ENCODE data around the gene TAF10. TPM values are rescaled to one million over a fixed set of nuclear protein-coding genes. Genes with fewer than 3 reads are reported as not detected.

The TAF10 gene
- total RNA-seq, 1 donor from 2014 or later = 43.2 TPM

DNA sequence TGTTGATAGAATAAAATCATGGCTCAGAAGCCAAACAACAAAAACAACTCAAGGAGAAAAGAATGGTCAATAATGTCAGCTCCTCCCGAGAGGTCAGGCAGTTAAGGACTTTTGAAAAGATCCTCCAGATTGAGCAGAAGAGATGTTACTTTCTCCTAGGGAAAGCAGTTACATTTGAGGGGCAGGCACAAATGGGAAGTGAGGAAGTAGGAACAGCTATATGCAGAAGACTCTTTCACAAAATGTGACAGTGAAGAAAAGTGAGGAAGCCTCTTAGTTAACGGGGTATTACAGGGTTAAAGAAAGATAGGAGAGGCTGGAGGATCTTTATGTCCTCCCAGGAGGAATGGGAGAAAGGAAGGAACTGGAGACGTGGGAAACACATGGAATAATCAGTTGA is 40.2 kb upstream of the TAF10 start:
- TF ChIP-seq, protein P1, sequence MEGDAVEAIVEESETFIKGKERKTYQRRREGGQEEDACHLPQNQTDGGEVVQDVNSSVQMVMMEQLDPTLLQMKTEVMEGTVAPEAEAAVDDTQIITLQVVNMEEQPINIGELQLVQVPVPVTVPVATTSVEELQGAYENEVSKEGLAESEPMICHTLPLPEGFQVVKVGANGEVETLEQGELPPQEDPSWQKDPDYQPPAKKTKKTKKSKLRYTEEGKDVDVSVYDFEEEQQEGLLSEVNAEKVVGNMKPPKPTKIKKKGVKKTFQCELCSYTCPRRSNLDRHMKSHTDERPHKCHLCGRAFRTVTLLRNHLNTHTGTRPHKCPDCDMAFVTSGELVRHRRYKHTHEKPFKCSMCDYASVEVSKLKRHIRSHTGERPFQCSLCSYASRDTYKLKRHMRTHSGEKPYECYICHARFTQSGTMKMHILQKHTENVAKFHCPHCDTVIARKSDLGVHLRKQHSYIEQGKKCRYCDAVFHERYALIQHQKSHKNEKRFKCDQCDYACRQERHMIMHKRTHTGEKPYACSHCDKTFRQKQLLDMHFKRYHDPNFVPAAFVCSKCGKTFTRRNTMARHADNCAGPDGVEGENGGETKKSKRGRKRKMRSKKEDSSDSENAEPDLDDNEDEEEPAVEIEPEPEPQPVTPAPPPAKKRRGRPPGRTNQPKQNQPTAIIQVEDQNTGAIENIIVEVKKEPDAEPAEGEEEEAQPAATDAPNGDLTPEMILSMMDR (IDR thresholded peaks at IDR 0.05; ENCODE audit: insufficient read depth, low read length, severe bottlenecking) = no peak
- H3K27me3 ChIP-seq (ENCODE audit: control insufficient read depth, insufficient read depth, low read length) = peaks cover 30% of the 10 kb centered on the region
- DNase-seq (ENCODE audit: low read depth) (no peak), FAIRE-seq (no peak)
- H3K4me3 ChIP-seq (ENCODE audit: low read depth, low read length) = no peak overlapping the region
- H3K36me3 ChIP-seq (ENCODE audit: control insufficient read depth, insufficient read depth, low read length) = no peaks in the 10 kb centered on the region

DNA sequence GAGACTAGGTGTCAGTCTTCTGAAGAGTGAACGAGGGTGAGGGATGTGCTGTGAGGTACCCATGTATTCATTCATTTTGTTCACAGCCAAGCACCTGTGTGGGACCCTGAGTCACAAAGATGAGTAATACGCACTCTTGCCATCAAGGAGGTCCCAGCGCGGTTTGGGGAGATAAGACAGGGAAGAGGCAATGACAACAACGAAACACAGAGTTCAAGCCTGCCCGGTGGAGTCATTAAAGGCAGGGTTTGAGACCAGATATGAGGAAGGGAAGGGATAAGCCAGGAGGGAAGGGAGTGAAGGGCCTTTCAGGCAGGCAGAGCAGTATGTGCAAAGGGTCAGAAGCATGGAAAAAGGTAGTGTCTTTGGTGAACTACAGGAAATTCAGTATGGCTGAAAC is 39.0 kb upstream of the TAF10 start:
- TF ChIP-seq, protein P1 (IDR thresholded peaks at IDR 0.05; ENCODE audit: insufficient read depth, low read length, severe bottlenecking) = no peak
- peaks cover 30% of the 10 kb centered on the region for H3K27me3 ChIP-seq (ENCODE audit: control insufficient read depth, insufficient read depth, low read length)
- H3K36me3 ChIP-seq (ENCODE audit: control insufficient read depth, insufficient read depth, low read length) = no peaks in the 10 kb centered on the region
- no peak overlapping the region for H3K4me3 ChIP-seq (ENCODE audit: low read depth, low read length)
- FAIRE-seq = no peak
- peak; percentile 23 for DNase-seq (ENCODE audit: low read depth)

DNA sequence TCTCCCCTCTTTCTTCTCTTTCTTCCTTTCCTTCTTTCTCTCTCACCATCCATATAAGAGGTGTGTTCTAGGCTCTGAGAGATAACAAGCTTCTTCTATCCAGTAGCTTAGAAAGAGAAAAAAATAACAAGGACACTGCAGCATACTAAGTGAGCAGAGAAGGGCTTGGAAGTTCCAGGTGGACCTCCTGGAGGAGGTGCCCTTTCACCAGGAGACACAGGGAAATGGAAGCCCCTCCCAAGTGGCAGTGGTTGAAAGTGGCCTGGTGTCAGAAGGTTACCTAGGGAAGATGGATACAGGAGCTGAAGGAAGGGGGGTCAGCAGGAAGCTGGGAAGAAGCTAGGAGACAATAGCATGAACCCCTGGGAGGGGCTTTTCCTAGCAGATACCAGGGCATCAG is 38.1 kb upstream of the TAF10 start:
- DNase-seq (ENCODE audit: low read depth) (no peak), FAIRE-seq (no peak)
- Histone ChIP-seq H3K4me3 (ENCODE audit: low read depth, low read length) (no peak overlapping the region), H3K27me3 (ENCODE audit: control insufficient read depth, insufficient read depth, low read length) (peaks cover 29% of the 10 kb centered on the region), H3K36me3 (ENCODE audit: control insufficient read depth, insufficient read depth, low read length) (no peaks in the 10 kb centered on the region)
- TF ChIP-seq, protein P1 (IDR thresholded peaks at IDR 0.05; ENCODE audit: insufficient read depth, low read length, severe bottlenecking) = no peak

DNA sequence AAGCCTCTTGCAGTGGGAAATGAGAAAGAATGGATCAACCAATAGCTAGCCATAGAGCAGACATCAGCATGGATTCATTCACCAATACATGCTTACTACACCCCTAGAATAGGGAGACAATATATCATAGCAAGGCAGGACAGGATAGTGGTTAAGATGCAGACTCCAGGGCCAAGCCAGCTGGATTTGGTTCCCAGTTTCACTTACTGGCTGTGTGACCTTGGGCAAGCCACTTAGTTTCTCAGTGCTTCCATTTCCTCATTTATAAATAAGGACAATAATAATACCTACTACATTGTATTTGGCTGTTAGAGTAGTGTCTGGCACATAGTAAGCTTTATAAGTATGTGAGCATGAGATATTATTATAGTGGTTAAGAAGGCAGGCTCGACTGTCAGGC is 36.5 kb upstream of the TAF10 start:
- FAIRE-seq (no peak), DNase-seq (ENCODE audit: low read depth) (no peak)
- Histone ChIP-seq H3K36me3 (ENCODE audit: control insufficient read depth, insufficient read depth, low read length) (no peaks in the 10 kb centered on the region), H3K27me3 (ENCODE audit: control insufficient read depth, insufficient read depth, low read length) (peaks cover 15% of the 10 kb centered on the region), H3K4me3 (ENCODE audit: low read depth, low read length) (no peak overlapping the region)
- TF ChIP-seq, protein P1 (IDR thresholded peaks at IDR 0.05; ENCODE audit: insufficient read depth, low read length, severe bottlenecking) = no peak

DNA sequence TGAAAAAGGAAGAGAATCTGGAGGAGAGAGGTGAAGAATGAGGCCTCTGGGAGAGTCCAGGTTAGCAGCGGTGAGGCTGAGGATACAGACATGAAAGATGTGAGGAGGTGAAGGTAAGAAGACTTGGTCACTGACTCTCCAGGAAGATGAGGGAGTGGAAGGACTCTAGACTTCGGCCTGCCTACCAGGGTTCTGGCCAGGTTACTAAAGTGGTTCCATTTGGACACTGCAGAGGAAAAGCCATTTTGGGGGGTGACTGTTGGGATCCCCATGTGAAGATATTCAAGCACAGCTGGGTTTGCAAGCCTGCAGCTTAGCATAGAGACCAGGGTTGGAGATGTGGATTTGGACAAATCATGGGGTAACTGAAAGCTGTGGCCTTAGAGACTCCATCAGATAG is 35.8 kb upstream of the TAF10 start:
- DNase-seq (ENCODE audit: low read depth) (no peak), FAIRE-seq (no peak)
- Histone ChIP-seq H3K36me3 (ENCODE audit: control insufficient read depth, insufficient read depth, low read length) (no peaks in the 10 kb centered on the region), H3K4me3 (ENCODE audit: low read depth, low read length) (no peak overlapping the region), H3K27me3 (ENCODE audit: control insufficient read depth, insufficient read depth, low read length) (peaks cover 13% of the 10 kb centered on the region)
- TF ChIP-seq, protein P1 (IDR thresholded peaks at IDR 0.05; ENCODE audit: insufficient read depth, low read length, severe bottlenecking) = no peak

DNA sequence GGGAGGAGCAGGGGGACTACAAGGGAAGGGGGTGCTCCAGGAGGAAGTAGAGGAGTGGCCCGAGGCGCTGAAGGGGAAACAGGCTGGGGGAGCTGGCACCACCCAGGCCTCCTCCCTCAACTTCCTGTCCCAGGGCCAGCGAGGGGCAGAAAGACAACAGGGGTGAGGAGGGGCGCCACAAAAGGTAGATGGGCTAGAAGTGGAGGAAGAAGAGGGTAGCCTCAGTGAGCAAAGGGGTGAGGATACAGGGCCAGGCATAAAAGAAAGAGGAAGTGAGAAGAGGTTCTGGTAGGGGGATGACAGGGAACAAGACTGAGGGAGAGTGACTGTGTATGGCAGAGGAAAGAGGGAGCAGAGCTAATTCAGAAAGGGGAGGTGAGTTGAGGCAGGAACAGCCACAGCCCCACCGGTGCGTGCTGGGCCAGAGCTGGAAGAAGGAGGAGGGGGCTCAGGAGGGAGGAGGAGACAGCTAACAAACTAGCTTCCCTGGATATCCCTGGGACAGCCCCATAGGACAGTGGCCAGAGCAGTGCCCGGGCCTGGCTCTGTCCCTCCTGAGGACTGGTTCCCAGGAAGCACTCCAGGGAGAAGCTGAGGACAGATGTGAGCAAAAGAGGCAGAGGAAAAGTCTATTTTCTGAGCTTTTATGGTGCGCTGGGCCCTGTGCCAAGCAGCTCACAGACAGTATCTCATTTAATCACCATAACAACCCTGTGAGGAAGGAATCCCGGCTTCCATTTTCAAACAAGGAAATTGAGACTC is 35.1 kb upstream of the TAF10 start:
- H3K4me3 ChIP-seq (ENCODE audit: low read depth, low read length) = no peak overlapping the region
- no peaks in the 10 kb centered on the region for H3K36me3 ChIP-seq (ENCODE audit: control insufficient read depth, insufficient read depth, low read length)
- DNase-seq (ENCODE audit: low read depth) (no peak), FAIRE-seq (no peak)
- peaks cover 13% of the 10 kb centered on the region for H3K27me3 ChIP-seq (ENCODE audit: control insufficient read depth, insufficient read depth, low read length)
- TF ChIP-seq, protein P1 (IDR thresholded peaks at IDR 0.05; ENCODE audit: insufficient read depth, low read length, severe bottlenecking) = no peak

Measured in bronchial epithelial cell (primary cell).